ENCODE results near the gene AKR1C3.
"Not testable (repeated sequence)": the region's sequence is repeated elsewhere in the genome, so short reads cannot be mapped to it uniquely, and the experiment has no call there.

AKR1C3 gene

GRCh38 chr10:5094265-5095205 is at the start of gene AKR1C3:
Gene AKR1C3 (plus strand): TSS chr10:5094414. CDS start chr10:5094445, 31 bp downstream.
- DNase-seq (ENCODE audit: low spot score) (peak; percentile 46), FAIRE-seq (no peak)

GRCh38 chr10:5045095-5045494 is 49.1 kb upstream of the AKR1C3 start:
- no peak for FAIRE-seq
- DNase-seq (ENCODE audit: low spot score): no peak

- FAIRE-seq: no peak
- no peak for DNase-seq (ENCODE audit: low spot score)
Observed at GRCh38 chr10:5046410-5046809, 47.8 kb upstream of the AKR1C3 start.

- not testable (repeated sequence) for DNase-seq (ENCODE audit: low spot score); FAIRE-seq
Observed at GRCh38 chr10:5047055-5047454, 47.2 kb upstream of the AKR1C3 start.

- DNase-seq (ENCODE audit: low spot score) (no peak), FAIRE-seq (no peak)
Observed at GRCh38 chr10:5047912-5048628, 46.1 kb upstream of the AKR1C3 start.

DNA sequence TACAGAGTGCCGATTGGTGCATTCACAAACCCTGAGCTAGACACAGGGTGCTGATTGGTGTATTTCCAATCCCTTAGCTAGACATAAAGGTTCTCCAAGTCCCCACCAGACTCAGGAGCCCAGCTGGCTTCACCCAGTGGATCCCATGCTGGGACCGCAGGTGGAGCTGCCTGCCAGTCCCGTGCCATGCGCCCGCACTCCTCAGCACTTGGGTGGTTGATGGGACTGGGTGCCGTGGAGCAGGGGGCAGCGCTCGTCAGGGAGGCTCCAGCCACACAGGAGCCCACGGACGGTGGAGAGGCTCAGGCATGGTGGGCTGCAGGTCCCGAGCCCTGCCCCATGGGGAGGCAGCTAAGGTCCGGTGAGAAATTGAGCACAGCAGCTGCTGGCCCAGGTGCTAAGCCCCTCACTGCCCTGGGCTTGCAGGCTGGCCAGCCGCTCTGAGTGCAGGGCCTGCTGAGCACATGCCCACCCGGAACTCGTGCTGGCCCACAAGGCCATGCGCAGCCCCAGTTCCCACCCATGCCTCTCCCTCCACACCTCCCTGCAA is 41.2 kb upstream of the AKR1C3 start:
- DNase-seq (ENCODE audit: low spot score); FAIRE-seq: not testable (repeated sequence)

DNA sequence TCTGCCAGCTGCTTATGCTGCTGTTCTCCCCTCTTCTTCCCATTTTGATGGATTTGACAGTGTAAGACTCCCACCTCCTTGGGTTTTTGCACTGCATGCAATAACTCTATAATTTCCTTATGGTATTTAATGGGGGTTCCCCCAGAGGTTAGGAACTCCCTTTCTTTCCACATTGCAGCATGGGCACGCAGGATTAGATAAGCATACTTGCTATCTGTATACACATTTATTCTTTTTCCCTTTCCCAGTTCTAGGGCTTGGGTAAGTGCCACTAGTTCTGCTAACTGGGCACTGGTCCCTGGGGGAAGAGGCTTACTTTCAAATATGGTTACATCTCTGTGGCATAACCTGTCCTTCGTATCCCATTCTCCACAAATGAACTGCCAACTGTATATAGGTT is 39.4 kb upstream of the AKR1C3 start:
- not testable (repeated sequence) for FAIRE-seq; DNase-seq (ENCODE audit: low spot score)

DNA sequence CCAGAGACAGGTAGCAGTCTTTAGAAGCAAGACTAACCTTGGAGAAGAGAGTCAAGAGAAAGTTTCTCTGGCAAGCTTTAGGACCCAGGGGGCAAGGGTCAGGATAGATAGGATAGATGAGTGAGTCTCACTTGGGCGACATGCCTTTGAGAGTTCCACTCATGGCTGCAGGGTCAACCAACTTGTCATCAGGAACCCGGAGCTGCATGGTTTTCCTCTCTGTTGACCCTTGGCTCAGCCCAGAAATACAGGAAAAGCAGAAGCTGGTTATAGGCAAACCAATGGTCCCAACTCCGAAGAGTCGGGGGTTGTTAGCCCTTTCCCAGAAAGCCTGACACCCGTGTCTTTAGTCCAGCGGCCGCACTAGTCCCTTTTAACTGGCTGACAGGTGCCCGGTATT is 34.9 kb upstream of the AKR1C3 start:
- not testable (repeated sequence) for DNase-seq (ENCODE audit: low spot score); FAIRE-seq

GRCh38 chr10:5060791-5061190 is 33.4 kb upstream of the AKR1C3 start:
- FAIRE-seq; DNase-seq (ENCODE audit: low spot score): not testable (repeated sequence)

DNA sequence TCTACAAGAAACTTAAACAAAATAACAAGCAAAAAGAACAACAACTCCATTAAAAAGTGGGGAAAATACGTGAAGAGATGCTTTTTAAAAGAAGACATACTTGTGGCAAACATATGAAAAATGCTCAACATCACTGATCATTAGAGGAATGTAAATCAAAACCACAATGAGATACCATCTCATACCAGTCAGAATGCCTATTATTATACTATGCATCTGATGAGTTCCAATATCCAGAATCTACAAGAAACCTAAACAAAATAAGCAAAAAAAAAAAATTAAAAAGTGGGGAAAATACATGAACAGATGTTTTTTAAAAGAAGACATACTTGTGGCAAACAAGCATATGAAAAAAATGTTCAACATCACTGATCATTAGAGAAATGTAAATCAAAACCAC is 29.6 kb upstream of the AKR1C3 start:
- DNase-seq (ENCODE audit: low spot score) (no peak), FAIRE-seq (no peak)

- DNase-seq (ENCODE audit: low spot score) (no peak), FAIRE-seq (no peak)
Observed at GRCh38 chr10:5068274-5068984, 25.8 kb upstream of the AKR1C3 start.

DNA sequence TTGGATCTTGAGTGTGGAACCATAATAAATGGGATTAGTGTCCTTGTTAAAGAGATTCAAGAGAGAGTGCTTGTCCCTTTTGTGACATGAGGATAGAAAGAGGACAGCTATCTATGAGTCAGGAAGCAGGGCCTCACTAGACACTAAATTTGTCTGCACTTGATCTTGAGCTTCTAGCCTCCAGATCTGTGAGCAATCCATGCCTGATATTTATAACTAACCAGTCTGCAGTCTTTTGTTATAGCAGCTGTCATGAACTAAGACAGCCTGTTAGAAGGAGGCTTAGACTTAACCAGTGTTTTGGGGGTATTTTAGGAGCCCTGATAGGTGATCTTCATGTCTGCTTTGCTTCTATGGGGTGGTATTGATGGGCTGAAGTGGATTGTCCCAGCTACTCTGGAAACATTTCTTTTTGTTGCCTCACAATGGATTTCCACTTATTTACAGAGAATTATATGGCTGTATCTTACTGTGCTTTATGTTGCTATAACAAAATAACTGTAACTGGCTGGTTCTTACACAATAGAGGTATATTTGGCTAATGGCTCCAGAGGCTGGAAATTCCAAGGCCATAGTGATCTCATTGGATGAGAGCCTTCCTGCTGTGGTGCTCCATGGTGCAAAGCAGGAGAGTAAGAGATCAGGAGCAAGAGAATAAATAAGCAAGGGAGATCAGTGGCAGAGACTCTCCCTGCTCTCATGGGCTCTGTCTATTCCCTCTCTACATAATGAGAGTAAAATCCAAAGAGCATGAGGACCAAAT is 23.4 kb upstream of the AKR1C3 start:
- DNase-seq (ENCODE audit: low spot score): no peak
- FAIRE-seq: no peak

GRCh38 chr10:5071411-5072198 is 22.6 kb upstream of the AKR1C3 start:
- no peak for FAIRE-seq
- peak; percentile 29 for DNase-seq (ENCODE audit: low spot score)

DNA sequence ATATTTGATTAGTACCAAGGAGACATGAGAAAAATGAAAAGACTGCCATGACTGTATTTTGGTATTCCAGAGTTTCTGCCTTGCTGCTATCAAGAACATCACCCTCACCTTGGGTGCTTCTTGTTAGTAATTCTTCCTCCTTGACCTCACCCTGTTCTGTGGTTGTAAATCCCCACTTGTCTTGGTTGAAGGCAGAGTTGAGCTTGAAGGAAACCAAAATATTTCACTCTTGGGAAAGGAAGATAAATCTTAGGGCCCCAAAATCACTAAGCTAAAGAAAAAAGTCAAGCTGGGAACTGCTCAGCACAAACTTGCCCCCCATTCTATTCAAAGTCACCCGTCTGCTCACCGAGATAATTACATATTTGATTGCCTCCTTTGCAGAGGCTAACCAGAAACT is 20.6 kb upstream of the AKR1C3 start:
- FAIRE-seq (no peak), DNase-seq (ENCODE audit: low spot score) (no peak)

DNA sequence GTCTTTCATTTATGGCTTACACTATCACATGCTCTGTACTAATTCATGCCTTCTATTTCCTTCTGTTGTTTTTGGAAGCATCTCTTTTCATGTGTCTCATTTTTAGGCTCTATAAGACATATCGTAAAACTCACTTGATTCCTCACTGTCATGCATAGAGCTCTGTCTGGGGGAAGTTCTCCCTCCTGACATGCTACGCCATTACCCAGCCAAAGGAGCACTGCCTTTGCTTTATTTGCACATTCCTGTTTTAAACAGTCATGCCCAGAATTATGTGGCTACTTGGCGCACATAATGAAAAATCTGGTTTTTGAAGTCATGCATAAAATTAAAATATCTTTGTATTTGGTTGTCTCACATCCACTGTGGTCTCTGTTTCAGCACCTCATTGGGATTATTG is 17.6 kb upstream of the AKR1C3 start:
- DNase-seq (ENCODE audit: low spot score) (no peak), FAIRE-seq (no peak)

DNA sequence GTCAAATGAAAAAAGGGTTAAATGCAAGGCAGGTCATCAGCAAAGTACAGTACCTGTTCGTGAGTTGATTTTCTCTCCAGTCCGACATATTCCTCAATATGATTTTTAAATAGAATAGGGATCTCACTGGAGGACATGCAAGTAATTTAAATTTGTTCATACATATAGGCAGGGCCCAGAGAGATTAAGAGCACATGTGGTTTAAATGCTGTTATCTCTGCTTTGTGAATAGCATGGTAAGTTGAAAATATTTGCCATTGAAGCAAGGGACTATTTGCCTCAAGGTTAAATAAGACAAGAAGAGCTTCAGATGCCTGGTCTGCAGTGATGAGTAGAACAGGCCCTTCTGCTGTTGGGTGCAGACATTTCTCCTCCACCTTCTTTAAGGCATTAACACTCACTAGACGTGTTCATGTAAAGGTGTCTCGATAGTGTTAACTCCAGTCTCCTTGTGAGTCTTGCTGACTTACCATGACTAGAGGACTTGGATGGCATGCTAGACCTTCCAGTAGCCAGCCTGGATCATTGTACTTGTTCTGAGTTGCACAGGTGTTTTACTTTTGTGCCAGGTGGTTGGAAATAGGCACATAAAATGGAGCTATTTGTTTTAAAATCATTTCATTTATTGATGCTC is 15.6 kb upstream of the AKR1C3 start:
- no peak for DNase-seq (ENCODE audit: low spot score)
- FAIRE-seq: no peak

DNA sequence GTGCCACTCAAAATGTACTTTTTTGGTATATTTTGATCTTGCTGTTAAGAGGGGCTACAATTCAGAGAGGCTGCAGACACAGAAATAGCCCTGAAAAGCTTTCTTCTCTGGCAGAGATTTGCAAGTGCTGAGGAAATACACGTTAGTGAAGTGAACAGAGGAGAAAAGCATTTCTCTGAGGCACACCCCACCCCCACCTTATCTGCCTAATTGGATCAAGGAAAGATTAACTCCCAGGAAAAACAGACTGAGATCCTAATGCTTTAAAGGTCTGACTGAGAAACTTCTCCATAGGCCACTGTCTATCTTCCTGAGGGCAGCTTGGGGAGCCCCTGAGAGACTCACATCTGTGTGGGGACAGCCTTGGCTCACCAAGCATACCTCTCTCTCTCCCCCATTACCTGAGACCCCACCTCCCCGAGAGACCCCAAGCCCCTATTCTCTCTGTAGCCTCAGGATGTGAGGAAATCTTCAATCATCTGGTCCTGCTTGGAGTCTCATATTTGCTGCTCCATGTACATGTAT is 14.8 kb upstream of the AKR1C3 start:
- FAIRE-seq: no peak

DNA sequence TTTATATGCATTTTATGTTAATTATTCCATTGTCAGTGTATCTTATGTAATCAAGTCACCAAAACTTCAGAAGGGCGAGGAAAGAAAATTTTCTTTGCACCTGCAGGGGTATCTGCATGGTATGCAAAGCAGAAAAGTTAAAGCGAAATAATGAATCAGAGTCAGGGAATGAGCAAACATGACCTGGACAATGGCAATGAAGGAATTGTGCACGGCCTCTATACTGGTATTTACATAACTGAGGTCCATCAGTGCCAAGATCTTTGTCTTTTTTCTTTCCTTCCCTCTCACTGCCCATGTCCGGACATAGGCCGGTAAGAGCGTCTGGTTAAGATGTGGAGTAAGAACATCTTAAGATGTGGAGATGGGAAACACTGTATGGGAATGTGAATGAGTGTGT is 14.4 kb upstream of the AKR1C3 start:
- FAIRE-seq (no peak), DNase-seq (ENCODE audit: low spot score) (no peak)

More for the DNA sequence above, 14.8 kb upstream of the AKR1C3 start:
- no peak for DNase-seq (ENCODE audit: low spot score)

DNA sequence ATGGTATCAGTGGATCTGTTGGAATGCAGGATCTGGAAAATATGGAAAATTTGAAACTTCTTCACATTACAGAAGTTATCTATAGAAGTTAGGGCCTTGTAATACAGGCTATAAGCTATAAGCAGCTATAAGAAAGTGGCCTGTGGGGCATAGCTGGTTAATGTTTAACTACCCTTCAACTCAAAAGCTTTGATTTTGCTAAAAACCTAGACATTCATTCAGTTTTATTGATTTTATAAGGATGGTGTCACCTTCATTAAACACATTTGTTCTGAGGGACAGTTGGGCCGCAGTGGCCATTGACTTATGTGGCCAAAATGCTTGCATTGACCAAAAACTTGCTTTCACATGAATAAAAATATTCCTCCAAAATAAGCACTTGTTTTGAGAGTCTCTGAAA is 13.1 kb upstream of the AKR1C3 start:
- DNase-seq (ENCODE audit: low spot score): no peak
- no peak for FAIRE-seq

Data from urothelium cell line (cell line).